Endothelial cell of umbilical vein (primary cell): ENCODE data around the gene PIGQ. TPM values are rescaled to one million over a fixed set of nuclear protein-coding genes. Genes with fewer than 3 reads are reported as not detected.

Experiments used
- BruUV-seq: library from RNA; stranded (reverse); fragments of 400-500 nt; replicated peaks from 2 replicates; lab custom pipeline; 2021; lab: Mats Ljungman, UMichigan
- CTCF ChIA-PET: fragments of 300-600, 350-600 bp; sonication (Branson Sonifier 250); formaldehyde crosslinking; loops from one replicate; lab custom pipeline; 2021; ENCODE audit warnings: antibody characterized with exemption, inconsistent platforms; lab: Charles Lee
- POLR2A ChIA-PET: fragments of 300-600, 350-600 bp; sonication (Branson Sonifier 250); formaldehyde crosslinking; loops from one replicate; lab custom pipeline; 2021; ENCODE audit warnings: antibody characterized with exemption, inconsistent platforms; lab: Charles Lee
- DNase-seq: peaks from one replicate; pipeline ENCODE4 v3.0.0-alpha.2; 2011; ENCODE audit warnings: low read depth, low spot score
- FAIRE-seq: peaks from 2 replicates; lab custom pipeline; 2011; peaks lifted over from hg19 to GRCh38; lab: Jason Lieb, UNC
- H2AFZ ChIP-seq: 2 replicates; pipeline ENCODE4 v1.6.0; 2012; ENCODE audit warnings: low read depth, low read length, control low read depth, inconsistent platforms
- H3K27ac ChIP-seq: 2 replicates; pipeline ENCODE4 v1.5.1; 2011; ENCODE audit warnings: low read depth, mild to moderate bottlenecking, control low read depth, low read length, moderate library complexity; ENCODE audit not compliant: insufficient read depth
- H3K27me3 ChIP-seq, 2 experiments: 2 replicates each; pipeline versions ENCODE4 v1.6.0 to v1.6.1; 2011; ENCODE audit warnings: low read length in 2 of 2, mixed read lengths in 1 of 2; ENCODE audit not compliant: control insufficient read depth in 2 of 2, insufficient read depth in 2 of 2
- H3K36me3 ChIP-seq, 2 experiments: 2 replicates in 1 of 2; 3 replicates in 1 of 2; pipeline ENCODE4 v1.5.1; 2011; ENCODE audit warnings: low read length in 2 of 2, mild to moderate bottlenecking in 1 of 2, moderate library complexity in 1 of 2; ENCODE audit not compliant: control insufficient read depth in 2 of 2, insufficient read depth in 2 of 2; ENCODE audit errors: extremely low read depth in 1 of 2
- H3K4me1 ChIP-seq: 3 replicates; pipeline ENCODE4 v1.5.1; 2011; ENCODE audit warnings: mild to moderate bottlenecking, low read length; ENCODE audit not compliant: control insufficient read depth, insufficient read depth; ENCODE audit errors: extremely low read depth
- H3K4me2 ChIP-seq: 2 replicates; pipeline ENCODE4 v1.6.1; 2011; ENCODE audit warnings: low read length, control low read depth, mixed read lengths; ENCODE audit not compliant: insufficient read depth
- H3K4me3 ChIP-seq, 3 experiments: fragments of 200-600 bp in 1 of 3; sonication (generic), shearing (Covaris generic) in 1 of 3; replicated peaks in 1 of 3; 2 replicates each; pipeline ENCODE4 v1.5.1; 2011 to 2016; ENCODE audit warnings: control low read depth in 3 of 3, low read length in 3 of 3, mild to moderate bottlenecking in 2 of 3, inconsistent platforms in 1 of 3, low read depth in 1 of 3, moderate library complexity in 1 of 3; ENCODE audit not compliant: insufficient read depth in 1 of 3
- H3K79me2 ChIP-seq: 2 replicates; pipeline ENCODE4 v1.6.0; 2012; ENCODE audit warnings: low read length, inconsistent platforms; ENCODE audit not compliant: control insufficient read depth, insufficient read depth
- H3K9ac ChIP-seq: replicated peaks from 2 replicates; pipeline ENCODE3; 2011; ENCODE audit warnings: low read length, control low read depth; ENCODE audit not compliant: insufficient read depth; ENCODE audit errors: extremely low read depth
- H3K9me1 ChIP-seq: replicated peaks from 3 replicates; pipeline ENCODE4 v1.6.0; 2011; ENCODE audit warnings: mild to moderate bottlenecking, low read length; ENCODE audit not compliant: control insufficient read depth, insufficient read depth; ENCODE audit errors: extremely low read depth
- H3K9me3 ChIP-seq: replicated peaks from 2 replicates; pipeline ENCODE4 v1.5.1; 2012; ENCODE audit warnings: low read length, inconsistent platforms; ENCODE audit not compliant: control insufficient read depth, insufficient read depth
- H4K20me1 ChIP-seq: replicated peaks from 2 replicates; pipeline ENCODE3; 2011; ENCODE audit warnings: mild to moderate bottlenecking, low read length; ENCODE audit not compliant: control insufficient read depth, insufficient read depth; ENCODE audit errors: extremely low read depth
- CTCF ChIP-seq, 2 donors: IDR thresholded peaks; 1 replicate in 1 of 2; 2 replicates in 1 of 2; pipeline ENCODE4 v1.5.1; 2011; ENCODE audit warnings: low read length in 2 of 2, mild to moderate bottlenecking in 2 of 2, moderate library complexity in 2 of 2, control low read depth in 1 of 2, inconsistent platforms in 1 of 2, low read depth in 1 of 2; ENCODE audit not compliant: insufficient read depth in 1 of 2; ENCODE audit errors: extremely low read depth in 1 of 2
- EZH2 ChIP-seq: IDR thresholded peaks from 2 replicates; pipeline ENCODE4 v1.6.1; 2012; ENCODE audit warnings: borderline replicate concordance, low read depth, mild to moderate bottlenecking, moderate library complexity, low read length, inconsistent platforms; ENCODE audit not compliant: severe bottlenecking
- MAX ChIP-seq: IDR thresholded peaks from 2 replicates; pipeline ENCODE4 v1.6.1; 2011; ENCODE audit not compliant: insufficient read depth, insufficient read length
- MYC ChIP-seq: IDR thresholded peaks from one replicate; pipeline ENCODE4 v1.6.1; 2011; ENCODE audit warnings: mild to moderate bottlenecking, low read depth, low read length
- POLR2A ChIP-seq: IDR thresholded peaks from 2 replicates; pipeline ENCODE4 v1.6.1; 2012; ENCODE audit warnings: low read depth, mild to moderate bottlenecking, control low read depth, low read length
- POLR2AphosphoS5 ChIP-seq: IDR thresholded peaks from 2 replicates; pipeline ENCODE4 v1.6.1; 2012; ENCODE audit warnings: low read depth, mild to moderate bottlenecking, control low read depth, low read length, moderate library complexity; ENCODE audit not compliant: insufficient read depth
- dilution Hi-C: fragments of 300-500 bp; cut with MboI; formaldehyde crosslinking; loops from one replicate; pipeline ENCODE4 v1.15.0; 2019; ENCODE audit warnings: low sequenced_read_pairs; ENCODE audit not compliant: extremely low pct_ligation_motif_present
- intact Hi-C: fragments of 100-400 bp; cut with micrococcal nuclease; formaldehyde crosslinking; loops from one replicate; pipeline ENCODE4 v1.10.0; 2022
- polyA plus RNA-seq, 4 experiments: library from polyadenylated mRNA; depleted of rRNA in 3 of 4; stranded (reverse) in 3 of 4; unstranded in 1 of 4; fragments of >200 nt; gene quantifications; 2 replicates each; pipeline versions ENCODE4 v1.2.1 to v1.2.3, GENCODE V29; 2011 to 2012; ENCODE audit warnings: missing spikeins in 1 of 4
- total RNA-seq: library from RNA; stranded (reverse); gene quantifications from 2 replicates; pipeline ENCODE4 v1.2.3, GENCODE V29; 2021

Gene PIGQ
- total and polyA plus RNA-seq, 2 donors (not counting 3 experiments of a cell fraction or from before 2014, with no cell fraction given): 66.9 to 67.7 TPM

- Histone ChIP-seq H3K36me3 (peaks cover 0 to 3% of the 10 kb centered on the region in 2 experiments), H3K27me3 (no peaks in the 10 kb centered on the region), H3K4me1 (peaks cover 16% of the 10 kb centered on the region), H3K79me2 (peaks cover 27% of the 10 kb centered on the region), H3K27ac (peak overlapping the region; percentile 51), H3K9ac (peak overlapping the region; percentile 64), H3K9me1 (no peaks in the 10 kb centered on the region), H2AFZ (peak overlapping the region; percentile 78), H4K20me1 (no peaks in the 10 kb centered on the region), H3K4me2 (peak overlapping the region; percentile 53), H3K9me3 (no peaks in the 10 kb centered on the region), H3K4me3 (peak overlapping the region; percentile 20 to 79 (median 44))
- dilution Hi-C loops: no loop called here
- TF ChIP-seq CTCF (IDR thresholded peaks at IDR 0.05; ENCODE audit: extremely low read depth in 1 of 2, insufficient read depth in 1 of 2, low read depth in 1 of 2, low read length in 2 of 2) (no peak), POLR2A (peak; percentile 43), MAX (no peak), POLR2AphosphoS5 (peak; percentile 52), EZH2 (no peak), MYC (no peak)
- FAIRE-seq (no peak), DNase-seq (peak; percentile 55)
- ChIA-PET POLR2A (no interaction called here), CTCF (interaction anchor here (0.7 to 1.2 kb wide), 10 partner anchors 10 to 69 kb away, joined by 3 to 8 read pairs (median 3); partner anchors contain the start of gene METTL26)
- no TSS peak for BruUV-seq
- intact Hi-C loops: no loop called here
These were observed 20.5 kb downstream of the PIGQ start for GRCh38 chr16:590188-590814.
